Breast epithelium (tissue), 3 donors: ENCODE data around the gene AP2S1.

ENCODE experiments used
- POLR2AphosphoS5 ChIP-seq, 3 donors: sonication (generic); formaldehyde crosslinking; IDR thresholded peaks; one replicate each; pipeline ENCODE4 v1.6.1; 2017; ENCODE audit warnings: antibody characterized with exemption in 3 of 3
- TF ChIP-seq, protein P1 (sequence below), 3 donors: fragments of 450-650 bp; IDR thresholded peaks; one replicate each; pipeline ENCODE4 v1.5.1; 2016 to 2017; ENCODE audit warnings: antibody characterized with exemption in 3 of 3, mild to moderate bottlenecking in 3 of 3, moderate library complexity in 3 of 3

- TF ChIP-seq, protein P1, sequence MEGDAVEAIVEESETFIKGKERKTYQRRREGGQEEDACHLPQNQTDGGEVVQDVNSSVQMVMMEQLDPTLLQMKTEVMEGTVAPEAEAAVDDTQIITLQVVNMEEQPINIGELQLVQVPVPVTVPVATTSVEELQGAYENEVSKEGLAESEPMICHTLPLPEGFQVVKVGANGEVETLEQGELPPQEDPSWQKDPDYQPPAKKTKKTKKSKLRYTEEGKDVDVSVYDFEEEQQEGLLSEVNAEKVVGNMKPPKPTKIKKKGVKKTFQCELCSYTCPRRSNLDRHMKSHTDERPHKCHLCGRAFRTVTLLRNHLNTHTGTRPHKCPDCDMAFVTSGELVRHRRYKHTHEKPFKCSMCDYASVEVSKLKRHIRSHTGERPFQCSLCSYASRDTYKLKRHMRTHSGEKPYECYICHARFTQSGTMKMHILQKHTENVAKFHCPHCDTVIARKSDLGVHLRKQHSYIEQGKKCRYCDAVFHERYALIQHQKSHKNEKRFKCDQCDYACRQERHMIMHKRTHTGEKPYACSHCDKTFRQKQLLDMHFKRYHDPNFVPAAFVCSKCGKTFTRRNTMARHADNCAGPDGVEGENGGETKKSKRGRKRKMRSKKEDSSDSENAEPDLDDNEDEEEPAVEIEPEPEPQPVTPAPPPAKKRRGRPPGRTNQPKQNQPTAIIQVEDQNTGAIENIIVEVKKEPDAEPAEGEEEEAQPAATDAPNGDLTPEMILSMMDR (IDR thresholded peaks at IDR 0.05), result no peak
- peak; percentile 81 to 90 (median 88) for TF ChIP-seq POLR2AphosphoS5 (IDR thresholded peaks at IDR 0.05)
Measured at GRCh38 chr19:46850228-46851203, at the start of gene AP2S1.
